Mucosa of descending colon (tissue), 3 donors: ENCODE results near the gene TSHZ2. TPM values are rescaled to one million over a fixed set of nuclear protein-coding genes. Genes with fewer than 3 reads are reported as not detected.

Source experiments
- ATAC-seq: fragments of 200-7000 bp; cut with Tn5 transposase; one replicate; pipeline ENCODE4 v1.9.1; 2020; ENCODE audit warnings: mild to moderate bottlenecking, moderate library complexity
- DNase-seq, 3 donors: peaks; one replicate each; pipeline ENCODE4 v3.0.0-alpha.2; 2020
- H3K36me3 ChIP-seq: fragments of 200-600 bp; one replicate; pipeline ENCODE4 v1.8.0; 2021; ENCODE audit warnings: low read depth, mild to moderate bottlenecking
- H3K4me1 ChIP-seq: fragments of 200-600 bp; one replicate; pipeline ENCODE4 v1.8.0; 2021; ENCODE audit warnings: low read depth, mild to moderate bottlenecking
- H3K4me3 ChIP-seq: fragments of 200-600 bp; one replicate; pipeline ENCODE4 v1.8.0; 2021; ENCODE audit warnings: mild to moderate bottlenecking
- H3K9me3 ChIP-seq: fragments of 200-600 bp; one replicate; pipeline ENCODE4 v1.8.0; 2021; ENCODE audit warnings: mild to moderate bottlenecking
- CTCF ChIP-seq: fragments of 200-600 bp; IDR thresholded peaks from one replicate; pipeline ENCODE4 v1.8.0; 2022; ENCODE audit warnings: antibody characterized with exemption, mild to moderate bottlenecking
- intact Hi-C, 2 donors: fragments of 100-400 bp; cut with DNase I in 1 of 2; cut with micrococcal nuclease in 1 of 2; formaldehyde crosslinking; loops; one replicate each; pipeline versions ENCODE4 v1.11.0 to v1.11.1; 2022; cut with DNase I, micrococcal nuclease
- total RNA-seq, 3 donors: library from RNA; stranded (reverse); fragmentation: NEBNext Ultra II Directional in 2 of 3; extraction: Animal tissue kit (Norgen Biotek cat#: 25700) in 2 of 3; gene quantifications; one replicate each; pipeline versions ENCODE4 v1.2.1 to v1.2.4, GENCODE V29; 2021 to 2023
- donor health status: DM: no; HTN: no; CAD: no; lungs with moderate emphysema.
- donor health status: DM: no; HTN: no; CAD: no.
- donor health status: DM: no; HTN: yes; CAD: no.

TSHZ2 gene
- total RNA-seq, 3 donors from 2014 or later = 1.9 to 17.8 (median 3.6) TPM

GRCh38 chr20:53406580-53406979 lies 434.4 kb downstream of the TSHZ2 start:
- TF ChIP-seq CTCF = no peak
- no peak overlapping the region for H3K4me3 ChIP-seq
- no peaks in the 10 kb centered on the region for H3K4me1 ChIP-seq
- intact Hi-C loops = no loop called here
- no peak for ATAC-seq
- DNase-seq = no peak
- H3K36me3 ChIP-seq = no peaks in the 10 kb centered on the region
- H3K9me3 ChIP-seq = no peaks in the 10 kb centered on the region

- intact Hi-C loops = no loop called here
- ATAC-seq (peak; percentile 15), DNase-seq (no peak)
- no peaks in the 10 kb centered on the region for H3K9me3 ChIP-seq
- H3K36me3 ChIP-seq = no peaks in the 10 kb centered on the region
- no peak for TF ChIP-seq CTCF
- H3K4me1 ChIP-seq = no peaks in the 10 kb centered on the region
- H3K4me3 ChIP-seq = no peak overlapping the region
Observed at GRCh38 chr20:53408691-53409446, 436.7 kb downstream of the TSHZ2 start.

DNA sequence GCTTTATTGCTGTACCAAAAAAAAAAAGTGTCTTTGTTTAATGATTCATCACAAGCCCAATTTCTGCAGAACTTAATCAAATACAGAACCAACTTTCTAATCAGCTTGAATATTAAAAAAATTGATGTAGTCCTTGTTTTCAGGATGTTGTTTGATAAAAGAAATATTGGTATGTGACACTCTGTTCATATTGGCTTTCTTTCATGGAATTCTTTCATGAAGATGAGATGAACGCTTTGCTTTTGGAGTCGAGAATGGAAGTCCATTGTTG lies 437.2 kb downstream of the TSHZ2 start:
- no peak overlapping the region for H3K4me3 ChIP-seq
- TF ChIP-seq CTCF = no peak
- ATAC-seq (no peak), DNase-seq (no peak)
- H3K36me3 ChIP-seq = no peaks in the 10 kb centered on the region
- intact Hi-C loops = no loop called here
- H3K4me1 ChIP-seq = no peaks in the 10 kb centered on the region
- no peaks in the 10 kb centered on the region for H3K9me3 ChIP-seq

- no peaks in the 10 kb centered on the region for H3K9me3 ChIP-seq
- H3K4me3 ChIP-seq = no peak overlapping the region
- H3K4me1 ChIP-seq = no peaks in the 10 kb centered on the region
- intact Hi-C loops = no loop called here
- no peaks in the 10 kb centered on the region for H3K36me3 ChIP-seq
- no peak for ATAC-seq
- no peak for TF ChIP-seq CTCF
- DNase-seq = no peak
Observed at GRCh38 chr20:53411129-53411528, 439.0 kb downstream of the TSHZ2 start.

- DNase-seq (no peak), ATAC-seq (no peak)
- no peak for TF ChIP-seq CTCF
- Histone ChIP-seq H3K36me3 (no peaks in the 10 kb centered on the region), H3K9me3 (no peaks in the 10 kb centered on the region), H3K4me3 (no peak overlapping the region), H3K4me1 (no peaks in the 10 kb centered on the region)
- intact Hi-C loops = no loop called here
Observed at GRCh38 chr20:53411891-53412290, 439.7 kb downstream of the TSHZ2 start.
